DOHH2 (cell line): ENCODE measurements around the gene ALG11.

Source experiments
- H3F3A ChIP-seq: fragments of 200-600 bp; sonication (generic), shearing (Covaris generic); 2 replicates; pipeline ENCODE4 v1.6.0; 2016; ENCODE audit warnings: antibody characterized with exemption, mild to moderate bottlenecking; ENCODE audit not compliant: control insufficient read depth, insufficient read depth
- H3K27ac ChIP-seq: fragments of 200-600 bp; sonication (generic); 2 replicates; pipeline ENCODE4 v1.5.1; 2014; ENCODE audit warnings: low read depth, mild to moderate bottlenecking, low read length, moderate library complexity
- H3K27me3 ChIP-seq: fragments of 200-600 bp; sonication (generic); 2 replicates; pipeline ENCODE4 v1.6.1; 2014; ENCODE audit warnings: mild to moderate bottlenecking, low read length, mixed read lengths; ENCODE audit not compliant: control insufficient read depth
- H3K36me3 ChIP-seq: fragments of 200-600 bp; sonication (generic); 2 replicates; pipeline ENCODE4 v1.6.1; 2014; ENCODE audit warnings: mild to moderate bottlenecking, low read length, moderate library complexity, mixed read lengths; ENCODE audit not compliant: control insufficient read depth
- H3K4me1 ChIP-seq: fragments of 200-600 bp; sonication (generic); 2 replicates; pipeline ENCODE4 v1.6.1; 2014; ENCODE audit warnings: mild to moderate bottlenecking, low read length, mixed read lengths; ENCODE audit not compliant: control insufficient read depth
- H3K4me2 ChIP-seq: fragments of 200-600 bp; sonication (generic); 2 replicates; pipeline ENCODE4 v1.6.0; 2014; ENCODE audit warnings: mild to moderate bottlenecking, low read length, moderate library complexity
- H3K4me3 ChIP-seq: fragments of 200-600 bp; sonication (generic); 2 replicates; pipeline ENCODE4 v1.5.1; 2014; ENCODE audit warnings: mild to moderate bottlenecking, low read length, mixed read lengths
- H3K79me2 ChIP-seq: fragments of 200-600 bp; sonication (generic); 2 replicates; pipeline ENCODE4 v1.6.1; 2014; ENCODE audit warnings: mild to moderate bottlenecking, low read length, mixed read lengths; ENCODE audit not compliant: control insufficient read depth
- H3K9me2 ChIP-seq: fragments of 200-600 bp; sonication (generic); replicated peaks from 2 replicates; pipeline ENCODE4 v1.6.1; 2014; ENCODE audit warnings: mild to moderate bottlenecking, low read length, mixed read lengths; ENCODE audit not compliant: control insufficient read depth
- H3K9me3 ChIP-seq: fragments of 200-600 bp; sonication (generic); 2 replicates; pipeline ENCODE4 v1.6.1; 2014; ENCODE audit warnings: antibody characterized with exemption, low read length, mixed read lengths; ENCODE audit not compliant: control insufficient read depth, insufficient read depth
- H4K20me1 ChIP-seq: fragments of 200-600 bp; sonication (generic); 2 replicates; pipeline ENCODE4 v1.6.0; 2014; ENCODE audit warnings: low read depth, mild to moderate bottlenecking, antibody characterized with exemption, low read length, moderate library complexity; ENCODE audit not compliant: control insufficient read depth, insufficient read depth
- CTCF ChIP-seq: fragments of 200-600 bp; sonication (generic); IDR thresholded peaks from one replicate; pipeline ENCODE4 v1.5.1; 2014; ENCODE audit warnings: antibody characterized with exemption, mild to moderate bottlenecking, low read depth, low read length; ENCODE audit not compliant: poor library complexity, severe bottlenecking
- EZH2phosphoT487 ChIP-seq: fragments of 200-600 bp; sonication (generic); IDR thresholded peaks from 2 replicates; pipeline ENCODE4 v1.6.1; 2017; ENCODE audit warnings: borderline replicate concordance, mild to moderate bottlenecking, antibody characterized with exemption, low read length, moderate library complexity, mixed read lengths

Gene ALG11

GRCh38 chr13:52009946-52010345 is 2.3 kb upstream of the ALG11 start:
- Histone ChIP-seq H3K79me2 (peaks cover 26% of the 10 kb centered on the region), H3K4me2 (no peak overlapping the region), H3K27ac (no peak overlapping the region), H3K4me3 (no peak overlapping the region), H3K9me3 (no peaks in the 10 kb centered on the region), H3K36me3 (0 out of 2 replicates have a peak, but pooled peaks cover 2% of the 10 kb centered on the region), H3F3A (no peaks in the 10 kb centered on the region), H4K20me1 (no peaks in the 10 kb centered on the region), H3K27me3 (peaks cover 51% of the 10 kb centered on the region), H3K9me2 (no peaks in the 10 kb centered on the region), H3K4me1 (peaks cover 17% of the 10 kb centered on the region)
- TF ChIP-seq CTCF (no peak), EZH2phosphoT487 (no peak)

GRCh38 chr13:52010890-52011631 is 1.1 kb upstream of the ALG11 start, which contains the start of gene ATP7B:
ATP7B (minus strand) TSS chr13:52011450; CDS start chr13:52011337, 113 bp downstream.
- Histone ChIP-seq H3K4me1 (peaks cover 17% of the 10 kb centered on the region), H3K27ac (no peak within 1 kb of the TSS), H3K4me2 (peak within 1 kb of the TSS; percentile 97), H3K9me3 (no peaks in the 10 kb centered on the region), H3K27me3 (peaks cover 47% of the 10 kb centered on the region), H3F3A (no peaks in the 10 kb centered on the region), H4K20me1 (no peaks in the 10 kb centered on the region), H3K4me3 (peak within 1 kb of the TSS; percentile 86), H3K79me2 (peaks cover 38% of the 10 kb centered on the region), H3K9me2 (no peaks in the 10 kb centered on the region), H3K36me3 (peaks cover 9% of the 10 kb centered on the region; the same call in 1 of the 2 replicates)
- TF ChIP-seq CTCF = no peak
- peak; percentile 86 for TF ChIP-seq EZH2phosphoT487

- Histone ChIP-seq H3K4me3 (peak overlapping the region; percentile 86), H3K27ac (no peak overlapping the region), H3K4me2 (peak overlapping the region; percentile 97), H3K9me3 (no peaks in the 10 kb centered on the region), H3K27me3 (peaks cover 37% of the 10 kb centered on the region), H3K36me3 (peaks cover 10% of the 10 kb centered on the region; the same call in 1 of the 2 replicates), H3K79me2 (peaks cover 46% of the 10 kb centered on the region), H4K20me1 (no peaks in the 10 kb centered on the region), H3K9me2 (no peaks in the 10 kb centered on the region), H3F3A (no peaks in the 10 kb centered on the region), H3K4me1 (peaks cover 17% of the 10 kb centered on the region)
- TF ChIP-seq CTCF (no peak), EZH2phosphoT487 (no peak)
Observed at GRCh38 chr13:52012512-52012836, 276 bp downstream of the ALG11 start.
